ENCODE measurements around the gene KIRREL3. TPM values are rescaled to one million over a fixed set of nuclear protein-coding genes. Genes with fewer than 3 reads are reported as not detected.

The KIRREL3 gene
- total and polyA plus RNA-seq, 9 of the 15 experiments (the other 6 are each of a cell fraction or from before 2014, with no cell fraction given), result 0.04 to 0.10 TPM; not detected in 7

DNA sequence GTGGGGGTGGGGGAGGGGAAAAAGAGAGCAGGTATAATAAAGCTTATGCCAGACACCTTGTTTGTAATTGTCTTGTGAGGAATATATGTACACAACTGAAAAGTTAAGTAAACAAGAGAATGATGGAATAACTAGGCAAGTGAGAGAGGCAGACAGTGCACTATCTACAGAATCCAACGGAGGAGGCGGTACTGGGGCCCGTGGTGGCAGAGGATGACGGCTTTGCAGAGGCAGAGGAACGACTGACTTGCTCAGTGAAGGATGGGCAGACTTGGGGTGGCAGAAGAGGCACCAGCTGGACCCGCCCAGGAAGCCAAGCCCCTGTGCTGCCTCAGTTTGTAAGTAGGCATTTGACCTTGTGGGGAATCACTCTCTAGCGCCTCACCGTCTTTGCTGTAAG lies 347.5 kb downstream of the KIRREL3 start (continued):
- TF ChIP-seq, protein P1, sequence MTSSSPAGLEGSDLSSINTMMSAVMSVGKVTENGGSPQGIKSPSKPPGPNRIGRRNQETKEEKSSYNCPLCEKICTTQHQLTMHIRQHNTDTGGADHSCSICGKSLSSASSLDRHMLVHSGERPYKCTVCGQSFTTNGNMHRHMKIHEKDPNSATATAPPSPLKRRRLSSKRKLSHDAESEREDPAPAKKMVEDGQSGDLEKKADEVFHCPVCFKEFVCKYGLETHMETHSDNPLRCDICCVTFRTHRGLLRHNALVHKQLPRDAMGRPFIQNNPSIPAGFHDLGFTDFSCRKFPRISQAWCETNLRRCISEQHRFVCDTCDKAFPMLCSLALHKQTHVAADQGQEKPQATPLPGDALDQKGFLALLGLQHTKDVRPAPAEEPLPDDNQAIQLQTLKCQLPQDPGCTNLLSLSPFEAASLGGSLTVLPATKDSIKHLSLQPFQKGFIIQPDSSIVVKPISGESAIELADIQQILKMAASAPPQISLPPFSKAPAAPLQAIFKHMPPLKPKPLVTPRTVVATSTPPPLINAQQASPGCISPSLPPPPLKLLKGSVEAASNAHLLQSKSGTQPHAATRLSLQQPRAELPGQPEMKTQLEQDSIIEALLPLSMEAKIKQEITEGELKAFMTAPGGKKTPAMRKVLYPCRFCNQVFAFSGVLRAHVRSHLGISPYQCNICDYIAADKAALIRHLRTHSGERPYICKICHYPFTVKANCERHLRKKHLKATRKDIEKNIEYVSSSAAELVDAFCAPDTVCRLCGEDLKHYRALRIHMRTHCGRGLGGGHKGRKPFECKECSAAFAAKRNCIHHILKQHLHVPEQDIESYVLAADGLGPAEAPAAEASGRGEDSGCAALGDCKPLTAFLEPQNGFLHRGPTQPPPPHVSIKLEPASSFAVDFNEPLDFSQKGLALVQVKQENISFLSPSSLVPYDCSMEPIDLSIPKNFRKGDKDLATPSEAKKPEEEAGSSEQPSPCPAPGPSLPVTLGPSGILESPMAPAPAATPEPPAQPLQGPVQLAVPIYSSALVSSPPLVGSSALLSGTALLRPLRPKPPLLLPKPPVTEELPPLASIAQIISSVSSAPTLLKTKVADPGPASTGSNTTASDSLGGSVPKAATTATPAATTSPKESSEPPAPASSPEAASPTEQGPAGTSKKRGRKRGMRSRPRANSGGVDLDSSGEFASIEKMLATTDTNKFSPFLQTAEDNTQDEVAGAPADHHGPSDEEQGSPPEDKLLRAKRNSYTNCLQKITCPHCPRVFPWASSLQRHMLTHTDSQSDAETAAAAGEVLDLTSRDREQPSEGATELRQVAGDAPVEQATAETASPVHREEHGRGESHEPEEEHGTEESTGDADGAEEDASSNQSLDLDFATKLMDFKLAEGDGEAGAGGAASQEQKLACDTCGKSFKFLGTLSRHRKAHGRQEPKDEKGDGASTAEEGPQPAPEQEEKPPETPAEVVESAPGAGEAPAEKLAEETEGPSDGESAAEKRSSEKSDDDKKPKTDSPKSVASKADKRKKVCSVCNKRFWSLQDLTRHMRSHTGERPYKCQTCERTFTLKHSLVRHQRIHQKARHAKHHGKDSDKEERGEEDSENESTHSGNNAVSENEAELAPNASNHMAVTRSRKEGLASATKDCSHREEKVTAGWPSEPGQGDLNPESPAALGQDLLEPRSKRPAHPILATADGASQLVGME (CRISPR knock-in tag; IDR thresholded peaks at IDR 0.05), result no peak

DNA sequence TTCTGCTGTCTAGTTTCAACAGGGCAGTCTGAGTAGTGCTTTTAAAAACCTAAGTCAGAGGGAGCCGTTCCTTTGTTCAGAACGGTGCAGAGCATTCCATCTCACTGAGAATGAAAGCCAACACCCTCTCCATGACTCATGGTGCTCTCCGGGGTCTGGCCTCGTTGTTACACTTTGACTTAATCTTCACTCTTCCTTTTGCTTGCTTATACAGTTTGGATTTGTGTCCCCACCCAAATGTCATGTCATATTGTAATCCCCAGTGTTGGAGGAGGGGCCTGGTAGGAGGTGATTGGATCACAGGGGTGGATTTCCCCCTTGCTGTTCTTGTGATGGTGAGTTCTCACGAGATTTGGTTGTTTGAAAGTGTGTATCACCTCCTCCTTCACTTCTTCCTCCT lies 352.8 kb downstream of the KIRREL3 start:
- Histone ChIP-seq H3K4me2 (ENCODE audit: insufficient read depth, low read length) (no peak overlapping the region), H3K9me3 (replicated peaks; ENCODE audit: control insufficient read depth, insufficient read depth, low read depth, low read length) (no peaks in the 10 kb centered on the region), H4K20me1 (replicated peaks; ENCODE audit: control insufficient read depth, insufficient read depth, low read length) (no peaks in the 10 kb centered on the region), H3K9me1 (ENCODE audit: control insufficient read depth, insufficient read depth, low read length) (no peaks in the 10 kb centered on the region), H3K27ac (ENCODE audit: extremely low read depth, low read depth, low read length) (no peak overlapping the region), H2AFZ (ENCODE audit: low read depth, low read length) (no peak overlapping the region), H3K4me1 (replicated peaks in 1 of 2; ENCODE audit: control insufficient read depth in 2 of 2, insufficient read depth in 2 of 2, low read length in 2 of 2) (no peaks in the 10 kb centered on the region), H3K4me3 (no peak overlapping the region), H3K36me3 (ENCODE audit: control insufficient read depth, insufficient read depth, low read length) (no peaks in the 10 kb centered on the region), H3K79me2 (ENCODE audit: control insufficient read depth, insufficient read depth, low read length) (no peaks in the 10 kb centered on the region), H3K27me3 (ENCODE audit: control insufficient read depth in 2 of 2, insufficient read depth in 2 of 2, low read length in 2 of 2) (no peaks in the 10 kb centered on the region; a peak in 1 of 5 replicates), H3K9ac (ENCODE audit: insufficient read depth in 1 of 2, low read depth in 2 of 2, low read length in 2 of 2) (no peak overlapping the region)
- ATAC-seq (no peak), FAIRE-seq (no peak), DNase-seq (ENCODE audit: extremely low read depth in 1 of 4, low spot score in 3 of 4) (no peak)
- WGBS (ENCODE audit: insufficient coverage, low coverage, missing lambda C conversion rate), result 2% methylated on average over 5 of the region's 5 CpGs
- intact Hi-C loops (cut with micrococcal nuclease) (no loop called here), in situ Hi-C loops (cut with MboI) (no loop called here)
- CTCF ChIA-PET (ENCODE audit: low intra/inter-chr PET ratio), result no interaction called here
- POLR2A ChIA-PET, result interaction anchor here (0.6 kb wide), 1 partner anchor 61 kb away, joined by 4 read pairs; no protein-coding TSS in a partner anchor
- BruUV-seq (replicated peaks), result no TSS peak
- TF ChIP-seq ZNF175 (CRISPR knock-in tag; IDR thresholded peaks at IDR 0.05; ENCODE audit: low read depth), result no peak

Measured in K562 (cell line).